Thyroid gland (tissue), 4 donors: ENCODE results near the gene ZNHIT6.

Source experiments
- CTCF ChIP-seq, 6 experiments: fragments of 200-600 bp in 3 of 6; fragments of 450-650 bp in 3 of 6; sonication (generic) in 3 of 6; IDR thresholded peaks; one replicate each; pipeline ENCODE4 v1.5.1; 2016 to 2019; ENCODE audit warnings: antibody characterized with exemption in 6 of 6, mild to moderate bottlenecking in 2 of 6, inconsistent platforms in 1 of 6, moderate library complexity in 1 of 6
- POLR2A ChIP-seq, 2 donors: fragments of 450-650 bp; IDR thresholded peaks; one replicate each; pipeline ENCODE4 v1.6.1; 2017; ENCODE audit warnings: antibody characterized with exemption in 2 of 2, mild to moderate bottlenecking in 2 of 2, moderate library complexity in 1 of 2

GRCh38 chr1:85604298-85604997, 103.8 kb downstream of the ZNHIT6 start:
- no peak for TF ChIP-seq CTCF (IDR thresholded peaks at IDR 0.05)
- no peak for TF ChIP-seq POLR2A (IDR thresholded peaks at IDR 0.05)
